Measurements from ENCODE around the gene DERA. TPM values are rescaled to one million over a fixed set of nuclear protein-coding genes. Genes with fewer than 3 reads are reported as not detected.

Gene DERA
- total RNA-seq, 4 donors from 2014 or later, result 33.0 to 49.1 (median 43.4) TPM

DNA sequence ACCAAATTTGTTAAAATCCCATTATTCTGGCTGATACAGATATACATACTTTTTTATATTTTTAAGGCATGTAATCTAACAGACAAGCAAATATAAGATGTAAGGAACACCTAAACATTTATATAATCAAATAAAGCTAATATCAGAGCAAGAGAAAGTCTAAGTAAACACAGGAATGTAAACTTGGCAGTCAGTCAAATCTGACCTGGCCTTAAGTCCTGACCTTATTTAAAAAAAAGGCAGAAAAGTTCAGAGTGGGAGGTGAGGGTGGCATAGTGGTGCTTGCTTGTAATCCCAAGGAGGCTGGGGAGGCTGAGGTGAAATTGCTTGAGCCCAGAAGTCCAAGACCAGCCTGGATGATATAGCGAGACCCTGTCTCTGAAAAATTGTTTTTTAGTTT, 152.6 kb downstream of the DERA start:
- TF ChIP-seq, protein P1, sequence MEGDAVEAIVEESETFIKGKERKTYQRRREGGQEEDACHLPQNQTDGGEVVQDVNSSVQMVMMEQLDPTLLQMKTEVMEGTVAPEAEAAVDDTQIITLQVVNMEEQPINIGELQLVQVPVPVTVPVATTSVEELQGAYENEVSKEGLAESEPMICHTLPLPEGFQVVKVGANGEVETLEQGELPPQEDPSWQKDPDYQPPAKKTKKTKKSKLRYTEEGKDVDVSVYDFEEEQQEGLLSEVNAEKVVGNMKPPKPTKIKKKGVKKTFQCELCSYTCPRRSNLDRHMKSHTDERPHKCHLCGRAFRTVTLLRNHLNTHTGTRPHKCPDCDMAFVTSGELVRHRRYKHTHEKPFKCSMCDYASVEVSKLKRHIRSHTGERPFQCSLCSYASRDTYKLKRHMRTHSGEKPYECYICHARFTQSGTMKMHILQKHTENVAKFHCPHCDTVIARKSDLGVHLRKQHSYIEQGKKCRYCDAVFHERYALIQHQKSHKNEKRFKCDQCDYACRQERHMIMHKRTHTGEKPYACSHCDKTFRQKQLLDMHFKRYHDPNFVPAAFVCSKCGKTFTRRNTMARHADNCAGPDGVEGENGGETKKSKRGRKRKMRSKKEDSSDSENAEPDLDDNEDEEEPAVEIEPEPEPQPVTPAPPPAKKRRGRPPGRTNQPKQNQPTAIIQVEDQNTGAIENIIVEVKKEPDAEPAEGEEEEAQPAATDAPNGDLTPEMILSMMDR (IDR thresholded peaks at IDR 0.05; ENCODE audit: low read depth), result no peak

DNA sequence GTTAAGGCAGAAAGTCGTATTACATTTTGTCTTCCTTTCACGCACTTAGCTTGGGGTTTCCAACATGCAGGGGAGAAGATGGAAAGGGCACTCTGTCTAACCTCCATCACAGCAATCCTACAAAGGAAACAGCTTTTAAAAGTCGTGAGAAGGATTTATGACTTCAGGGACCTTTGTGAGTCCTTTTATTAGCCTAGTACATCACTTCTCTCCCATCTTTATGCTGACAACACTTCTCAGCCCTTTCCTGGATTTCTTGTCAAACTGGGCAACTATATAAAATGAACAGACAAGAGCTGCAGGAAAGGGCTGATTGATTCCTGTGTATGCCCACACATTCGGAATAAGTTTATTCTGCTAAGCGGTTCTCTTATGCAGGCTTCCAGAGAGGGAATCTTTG, 159.0 kb downstream of the DERA start:
- TF ChIP-seq, protein P1 (IDR thresholded peaks at IDR 0.05; ENCODE audit: low read depth), result no peak

DNA sequence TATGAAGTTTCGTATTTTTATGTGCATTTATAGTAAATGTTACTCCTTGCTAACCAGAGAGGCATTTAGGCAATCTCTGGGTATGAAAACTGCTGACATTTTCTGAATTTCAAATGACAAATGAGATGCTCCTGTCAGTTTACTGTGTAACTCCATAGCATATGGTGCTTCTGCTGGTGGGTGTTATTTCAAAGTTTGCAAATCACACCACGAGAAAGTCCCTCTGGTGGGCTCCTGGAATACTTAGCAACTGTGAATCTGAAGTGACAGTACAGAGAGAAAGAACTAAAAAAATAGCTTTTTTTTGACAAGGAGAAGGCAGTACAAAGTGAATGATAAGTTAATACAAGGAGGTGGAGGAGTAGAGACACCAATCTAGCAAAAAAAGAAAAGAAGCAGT, 161.5 kb downstream of the DERA start:
- TF ChIP-seq, protein P1 (IDR thresholded peaks at IDR 0.05; ENCODE audit: low read depth), result no peak

DNA sequence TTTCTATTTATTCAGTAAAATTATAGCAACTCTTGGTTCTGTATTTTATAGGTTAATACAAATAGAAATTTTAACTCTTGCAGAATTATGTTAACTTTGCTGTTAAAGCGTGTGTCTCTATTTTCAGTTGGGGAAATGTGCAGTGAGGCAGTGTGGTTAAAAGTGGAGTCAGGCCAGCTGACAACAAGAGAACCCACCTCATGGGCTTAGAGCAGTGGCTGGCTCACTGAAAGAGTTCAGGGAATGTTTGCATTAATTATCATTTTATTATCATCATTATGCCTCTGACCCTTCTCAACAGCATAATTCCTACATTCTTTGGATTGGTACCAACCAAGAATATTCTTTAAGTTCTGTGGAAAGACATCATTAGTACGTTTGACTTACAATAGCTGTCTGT, 163.8 kb downstream of the DERA start:
- TF ChIP-seq, protein P1 (IDR thresholded peaks at IDR 0.05; ENCODE audit: low read depth), result no peak

DNA sequence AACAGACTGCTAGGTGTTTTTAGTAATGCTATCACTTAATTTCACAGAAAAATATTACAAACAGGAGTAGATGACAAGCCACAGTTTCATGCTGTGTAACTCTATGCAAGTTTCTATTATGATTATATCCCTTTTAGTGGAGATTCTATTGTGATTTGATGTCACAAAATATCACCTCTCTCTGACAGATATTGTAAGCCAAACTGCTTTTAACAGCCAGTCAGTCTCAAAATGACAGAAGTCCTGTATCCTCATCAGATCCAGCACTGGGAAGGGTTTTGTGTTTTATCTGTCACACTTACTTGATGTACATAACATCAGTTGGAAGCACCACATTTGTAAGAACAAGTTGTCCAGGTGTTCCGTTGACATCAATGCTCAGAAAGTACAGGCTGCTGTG, 164.8 kb downstream of the DERA start:
- TF ChIP-seq, protein P1 (IDR thresholded peaks at IDR 0.05; ENCODE audit: low read depth), result no peak

DNA sequence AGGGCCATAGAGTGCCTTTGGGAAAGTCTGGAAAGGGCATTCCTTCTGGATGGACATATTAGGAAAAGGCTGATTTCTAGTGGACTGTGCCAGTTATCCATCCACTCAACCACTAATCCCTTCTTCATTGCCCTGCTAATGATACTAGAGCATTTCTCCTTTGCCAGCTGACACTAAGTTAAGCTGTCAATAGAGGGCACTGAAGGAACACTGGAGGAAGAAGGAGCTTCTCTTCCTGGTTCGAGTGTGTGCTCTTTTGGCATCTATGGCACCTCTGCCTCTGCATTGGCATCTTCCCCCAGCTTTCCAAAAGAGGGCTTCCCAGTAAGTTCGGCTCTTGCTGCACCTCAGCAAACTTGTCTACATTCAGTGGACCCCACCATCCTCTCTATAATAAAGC, 165.4 kb downstream of the DERA start:
- TF ChIP-seq, protein P1 (IDR thresholded peaks at IDR 0.05; ENCODE audit: low read depth), result no peak

DNA sequence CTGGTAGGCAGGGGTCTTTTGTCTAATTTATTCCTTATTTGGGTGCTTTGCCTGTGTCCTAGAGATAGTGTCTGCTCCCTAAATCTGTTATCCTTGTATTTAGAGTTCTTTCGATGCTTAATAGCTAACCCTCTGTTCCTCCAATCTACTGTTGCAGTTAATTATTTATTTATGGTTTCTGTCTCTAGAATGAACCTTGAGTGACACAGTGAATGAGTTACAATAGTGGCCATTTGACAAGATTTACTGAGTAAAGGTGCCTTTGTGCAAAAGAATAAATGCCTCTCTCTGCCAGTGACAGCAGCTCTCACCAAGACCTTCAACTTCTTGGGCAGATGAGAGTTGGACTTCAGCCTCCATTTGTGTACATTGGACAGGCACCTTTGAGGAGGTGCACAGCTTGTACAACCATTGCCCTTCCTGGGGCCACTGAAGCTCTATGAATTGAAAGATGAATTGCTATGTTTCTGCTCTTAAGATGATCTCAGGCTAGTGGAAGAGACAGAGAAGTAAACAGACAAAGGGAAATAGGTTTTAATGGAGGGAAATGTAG, 165.9 kb downstream of the DERA start:
- TF ChIP-seq, protein P1 (IDR thresholded peaks at IDR 0.05; ENCODE audit: low read depth), result no peak
